Sciatic nerve (tissue), 2 donors: ENCODE measurements around the gene UBTF. TPM values are rescaled to one million over a fixed set of nuclear protein-coding genes. Genes with fewer than 3 reads are reported as not detected.
A peak's percentile ranks its signal among the peaks of the same experiment; 100 is the strongest.
"Not testable (repeated sequence)": the region's sequence is repeated elsewhere in the genome, so short reads cannot be mapped to it uniquely, and the experiment has no call there.

ENCODE experiments used
- ATAC-seq: fragments of 200-7000 bp; cut with Tn5 transposase; one replicate; pipeline ENCODE4 v1.9.1; 2020; ENCODE audit warnings: mild to moderate bottlenecking, moderate library complexity
- DNase-seq: peaks from one replicate; pipeline ENCODE4 v3.0.0-alpha.2; 2020; ENCODE audit warnings: low spot score
- intact Hi-C: fragments of 100-400 bp; cut with DNase I; formaldehyde crosslinking; loops from one replicate; pipeline ENCODE4 v1.14.2; 2022
- total RNA-seq: library from RNA; stranded (reverse); fragmentation: NEBNext Ultra II Directional; extraction: Animal tissue kit (Norgen Biotek cat#: 25700); gene quantifications from one replicate; pipeline ENCODE4 v1.2.1, GENCODE V29; 2021
- donor health status: DM: no; HTN: no; CAD: no.
- donor health status: DM: no; HTN: no; CAD: no.

Gene UBTF
- total RNA-seq, 1 donor from 2014 or later, result 76.6 TPM

GRCh38 chr17:44249501-44250246, 30.2 kb upstream of the UBTF start:
- intact Hi-C loops, result no loop called here
- no peak for ATAC-seq
- no peak for DNase-seq

- intact Hi-C loops, result no loop called here
- DNase-seq, result no peak
- no peak for ATAC-seq
These were observed 28.6 kb upstream of the UBTF start for GRCh38 chr17:44247876-44248736.

- ATAC-seq, result peak; percentile 20
- no peak for DNase-seq
- intact Hi-C loops, result no loop called here
These were observed 28.0 kb upstream of the UBTF start for GRCh38 chr17:44247440-44247841.

GRCh38 chr17:44241106-44241624, 21.7 kb upstream of the UBTF start:
- DNase-seq (no peak), ATAC-seq (no peak)
- intact Hi-C loops, result loop anchor here (5.0 kb wide), 1 partner anchor 826 kb away; no protein-coding TSS in a partner anchor

- DNase-seq, intact Hi-C loops, ATAC-seq: not testable (repeated sequence)
These were observed 18.4 kb upstream of the UBTF start for GRCh38 chr17:44237886-44238285.

- no peak for ATAC-seq
- no peak for DNase-seq
- intact Hi-C loops, result no loop called here
These were observed 17.0 kb upstream of the UBTF start for GRCh38 chr17:44236444-44236991.

- DNase-seq (no peak), ATAC-seq (no peak)
- intact Hi-C loops, result no loop called here
These were observed 16.1 kb upstream of the UBTF start for GRCh38 chr17:44235583-44235936.

- intact Hi-C loops, result no loop called here
- DNase-seq (no peak), ATAC-seq (no peak)
These were observed 14.1 kb upstream of the UBTF start for GRCh38 chr17:44233582-44233981.

- intact Hi-C loops, result no loop called here
- no peak for ATAC-seq
- DNase-seq, result no peak
These were observed 12.6 kb upstream of the UBTF start for GRCh38 chr17:44232061-44232460.

GRCh38 chr17:44230140-44230539, 10.7 kb upstream of the UBTF start:
- ATAC-seq (no peak), DNase-seq (no peak)
- intact Hi-C loops, result no loop called here

- intact Hi-C loops, result no loop called here
- ATAC-seq (no peak), DNase-seq (no peak)
These were observed 9.6 kb upstream of the UBTF start for GRCh38 chr17:44229090-44229489.

- ATAC-seq, result no peak
- intact Hi-C loops, result no loop called here
These were observed 4.1 kb upstream of the UBTF start for GRCh38 chr17:44223541-44224071.

GRCh38 chr17:44222112-44222869, 2.8 kb upstream of the UBTF start:
- peak; percentile 87 for DNase-seq
- intact Hi-C loops, result no loop called here
- peak; percentile 67 for ATAC-seq

More at GRCh38 chr17:44223541-44224071, 4.1 kb upstream of the UBTF start:
- DNase-seq, result peak; percentile 75

- DNase-seq, result no peak
- intact Hi-C loops, result no loop called here
- no peak for ATAC-seq
These were observed 2.3 kb upstream of the UBTF start for GRCh38 chr17:44221862-44222111.

- intact Hi-C loops, result no loop called here
- ATAC-seq (peak; percentile 63), DNase-seq (peak; percentile 86)
These were observed 1.8 kb upstream of the UBTF start for GRCh38 chr17:44221084-44221861.

GRCh38 chr17:44220213-44221083, 973 bp upstream of the UBTF start:
- peak; percentile 38 for ATAC-seq
- peak; percentile 76 for DNase-seq
- intact Hi-C loops, result no loop called here

- DNase-seq (peak; percentile 82), ATAC-seq (no peak)
- intact Hi-C loops, result no loop called here
These were observed 313 bp downstream of the UBTF start for GRCh38 chr17:44219108-44219615.
